HG03342 (cell line): Measurements from ENCODE around the gene HLA-DRA.

Experiments
- ATAC-seq: cut with Tn5 transposase; IDR thresholded peaks from one replicate; pipeline ENCODE4 v1.9.1; 2021; ENCODE audit warnings: mild to moderate bottlenecking, moderate library complexity; ENCODE audit not compliant: unreplicated experiment

HLA-DRA gene

DNA sequence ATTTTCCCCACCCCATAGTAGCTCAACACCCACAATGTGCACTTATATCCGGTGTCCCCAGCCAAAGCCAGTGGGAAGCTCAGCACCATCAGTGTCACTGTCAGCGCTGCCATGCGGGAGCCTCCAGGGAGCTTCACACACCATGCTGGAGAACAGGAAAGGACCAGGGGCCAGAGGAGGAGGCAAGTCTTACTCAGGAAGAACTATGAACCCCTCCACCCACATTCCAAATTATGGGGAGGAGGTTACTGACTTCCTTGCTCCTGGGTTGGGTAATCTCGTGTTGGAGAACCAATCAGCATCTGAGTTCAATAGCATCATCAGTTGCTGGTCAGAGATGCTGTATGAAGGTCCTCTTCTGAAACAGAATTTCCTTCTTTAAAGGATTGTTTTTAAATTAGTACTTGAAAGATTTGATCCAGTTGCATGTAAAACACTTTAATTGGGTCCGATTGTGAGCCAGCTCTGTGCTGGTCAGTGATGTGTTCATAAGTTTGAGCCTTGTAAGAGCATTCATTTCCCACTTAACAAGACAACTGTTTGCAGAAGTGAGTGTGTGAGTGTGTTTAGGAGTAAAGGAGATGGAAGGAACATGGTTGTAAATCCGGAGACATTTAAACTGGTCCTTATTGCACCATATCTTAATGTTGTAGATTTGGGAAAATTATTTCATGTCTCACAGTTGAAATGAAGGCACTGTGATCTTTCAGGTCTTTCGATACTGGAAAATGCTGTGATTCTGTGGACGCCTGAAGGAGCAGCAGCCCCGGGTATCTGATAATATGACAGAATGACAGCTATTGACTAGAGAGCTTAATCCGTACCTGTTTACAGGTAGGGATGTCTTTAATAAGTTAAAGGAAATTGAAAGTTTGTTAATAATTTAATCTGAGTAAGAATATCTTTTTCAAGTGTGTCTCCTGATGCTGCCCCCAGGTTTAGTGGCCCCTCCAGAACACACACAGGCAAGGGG lies 34.0 kb downstream of the HLA-DRA start:
- ATAC-seq: peak; percentile 98

DNA sequence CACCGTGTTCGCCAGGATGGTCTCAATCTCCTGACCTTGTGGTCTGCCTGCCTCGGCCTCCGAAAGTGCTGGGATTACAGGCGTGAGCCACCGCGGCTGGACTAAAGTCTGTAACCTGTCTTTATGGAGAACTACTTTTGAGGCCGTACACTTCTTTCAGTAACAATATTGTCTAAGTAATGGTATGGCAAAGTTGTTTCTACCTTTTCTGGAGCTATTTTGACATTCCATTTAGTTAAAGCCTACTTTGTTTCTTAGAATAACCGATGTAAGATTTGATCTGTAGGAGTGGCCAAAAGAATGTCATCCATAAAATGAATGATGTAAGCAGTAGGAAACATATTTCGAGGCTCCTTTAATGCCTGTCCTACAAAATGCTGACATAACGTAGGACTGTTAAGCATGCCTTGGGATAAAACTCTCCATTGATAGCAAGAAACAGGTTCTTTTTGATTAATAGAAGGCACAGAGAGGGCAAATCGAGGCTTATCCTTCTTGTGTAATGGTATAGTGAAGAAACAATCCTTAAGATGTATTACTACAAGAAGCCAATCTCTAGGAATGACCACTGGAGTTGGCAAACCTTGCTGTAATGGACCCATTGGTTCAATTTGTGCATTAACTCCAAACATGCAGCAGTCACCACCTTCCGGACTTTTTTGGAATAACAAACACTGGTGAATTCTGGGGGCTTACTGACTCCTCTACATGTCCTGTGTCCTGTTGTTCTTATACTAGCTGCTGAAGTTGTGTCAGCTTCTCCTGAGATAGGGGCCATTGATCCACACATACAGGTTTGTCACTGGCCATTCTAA lies 35.9 kb downstream of the HLA-DRA start:
- ATAC-seq: no peak

DNA sequence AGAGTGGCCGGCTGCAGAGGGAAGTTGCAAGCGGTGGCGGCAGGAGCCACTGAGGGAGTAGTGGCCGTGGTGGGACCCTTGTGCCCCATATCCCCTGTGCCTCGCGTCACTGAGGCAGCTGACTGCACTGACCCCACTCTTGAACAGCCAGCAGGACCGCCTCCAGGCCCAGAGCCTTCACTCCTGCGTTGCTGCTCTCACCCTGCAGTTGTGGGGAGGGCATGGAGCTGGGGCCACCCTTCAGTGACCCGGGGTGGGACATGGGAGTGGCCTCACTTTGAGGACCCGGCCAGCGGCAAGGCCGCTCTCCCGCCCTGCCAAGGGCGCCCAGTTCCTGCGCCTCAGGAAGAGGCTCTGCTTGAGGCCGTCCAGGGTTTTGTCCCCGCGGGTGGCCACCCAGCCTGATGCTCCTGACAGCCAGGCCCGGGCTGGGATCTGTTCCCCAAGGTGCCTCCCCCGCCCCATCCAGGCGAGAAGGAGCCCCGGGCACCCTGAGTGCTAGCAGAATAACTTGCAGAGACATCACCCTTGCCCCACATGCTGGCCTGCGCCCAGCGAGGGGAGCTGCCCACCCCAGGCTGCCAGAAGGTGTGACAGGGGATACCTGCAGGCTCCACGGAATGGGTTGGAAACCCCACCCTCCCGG lies 44.4 kb downstream of the HLA-DRA start:
- no peak for ATAC-seq

DNA sequence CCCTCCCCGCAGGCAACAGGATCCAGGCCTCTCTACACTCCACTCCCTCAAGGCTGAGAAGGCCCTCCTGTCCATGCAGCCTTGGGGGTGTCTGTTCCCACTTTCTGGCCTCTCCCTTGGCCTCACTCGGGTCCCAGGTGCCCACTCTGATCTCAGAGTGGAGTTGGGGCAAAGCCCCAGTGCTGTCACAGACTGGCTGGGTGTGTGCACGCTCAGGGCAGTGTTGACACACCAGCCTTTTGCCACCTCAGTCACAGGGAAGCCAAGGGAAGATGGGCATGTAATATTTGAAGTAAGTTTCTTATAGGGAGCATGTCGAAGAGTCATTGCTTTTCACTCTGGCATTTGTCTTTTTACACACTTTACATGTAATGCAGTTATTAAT lies 44.9 kb downstream of the HLA-DRA start:
- ATAC-seq: no peak

DNA sequence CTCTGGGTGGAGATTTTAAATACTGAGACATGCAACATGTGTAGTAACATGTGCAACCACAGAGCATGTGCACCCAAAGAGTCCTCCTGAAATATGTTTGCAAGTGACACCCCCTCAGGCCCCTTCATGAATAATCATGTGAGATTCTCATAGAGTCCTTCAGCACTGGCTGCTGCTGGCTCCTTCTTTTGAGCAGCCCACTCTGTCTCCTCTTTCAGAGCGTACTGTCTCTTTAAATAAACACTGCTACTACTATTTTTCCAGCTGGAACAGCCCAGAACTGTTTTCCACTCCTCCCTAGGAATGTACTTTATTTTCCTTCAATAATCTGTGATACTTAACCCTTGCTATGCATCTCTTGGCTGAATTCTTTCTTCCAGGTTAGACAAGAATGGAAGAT lies 48.4 kb downstream of the HLA-DRA start:
- no peak for ATAC-seq

DNA sequence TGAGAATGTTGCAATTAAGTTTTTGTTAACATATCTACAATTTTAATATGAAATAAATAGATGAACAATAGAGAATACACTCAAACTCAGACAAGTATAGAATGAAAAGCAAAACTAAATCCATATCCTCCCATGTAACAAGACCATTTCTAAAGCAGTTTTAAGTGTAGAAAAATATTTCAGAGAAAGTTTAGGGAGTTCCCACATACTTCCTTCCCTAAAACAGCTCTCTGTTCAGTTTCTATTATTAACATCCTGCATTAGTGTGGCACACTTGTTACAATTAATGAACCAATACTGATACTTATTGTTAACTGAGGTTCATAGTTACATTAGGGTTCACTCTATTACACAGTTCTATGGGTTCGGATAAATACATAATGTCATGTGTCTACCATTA lies 52.0 kb downstream of the HLA-DRA start:
- ATAC-seq: no peak

DNA sequence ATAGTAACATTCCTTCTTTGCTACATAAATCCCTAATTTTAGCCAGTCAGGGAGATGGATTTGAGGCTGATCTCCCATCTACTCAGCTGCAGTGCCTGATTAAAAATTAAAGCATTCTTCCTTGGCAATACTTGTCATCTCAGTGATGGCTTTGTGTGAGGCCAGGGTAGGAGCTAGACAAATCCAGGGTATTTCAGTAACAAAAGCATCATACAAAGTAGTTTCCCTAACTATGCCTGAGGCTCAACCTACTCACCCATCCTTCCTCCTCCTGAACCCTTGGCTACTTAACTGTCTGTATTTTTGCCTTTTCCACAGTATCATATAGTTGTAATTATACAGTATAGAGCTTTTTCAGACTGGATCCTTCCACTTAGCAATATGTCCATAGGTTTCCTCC lies 52.7 kb downstream of the HLA-DRA start:
- ATAC-seq: no peak
